Islet precursor cell (in vitro differentiated cells): ENCODE results near the gene RPL10A.

Experiments
- DNase-seq: peaks from one replicate; pipeline ENCODE4 v3.0.0-alpha.2; 2018

The RPL10A gene

GRCh38 chr6:35449287-35449881 is 18.8 kb upstream of the RPL10A start:
- peak; percentile 50 for DNase-seq

GRCh38 chr6:35451354-35452182 is 16.6 kb upstream of the RPL10A start:
- no peak for DNase-seq

- peak; percentile 99 for DNase-seq
Observed at GRCh38 chr6:35452183-35453090, 15.8 kb upstream of the RPL10A start, which contains the start of gene FANCE. Gene FANCE (plus strand): TSS chr6:35452338. CDS start chr6:35452546, 208 bp downstream.

DNA sequence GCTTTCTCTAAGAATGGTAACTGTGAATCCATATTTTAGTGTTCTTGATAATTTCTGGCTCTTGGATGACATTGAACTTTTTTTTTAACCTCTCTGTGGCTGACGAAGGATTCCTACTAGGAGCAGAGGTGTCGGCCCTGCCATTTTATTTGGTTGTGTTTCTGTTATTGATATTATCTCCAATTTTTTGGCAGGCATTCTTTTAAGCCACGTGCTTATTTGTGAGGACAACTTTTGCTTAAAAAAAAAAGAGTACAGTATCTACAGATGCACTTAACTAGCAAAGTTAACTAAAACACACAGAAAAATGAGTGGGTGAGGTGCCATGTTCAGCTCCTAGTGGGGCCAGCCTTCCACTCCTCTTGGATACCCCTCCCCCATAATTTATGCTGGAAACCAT is 15.0 kb upstream of the RPL10A start:
- DNase-seq = no peak

DNA sequence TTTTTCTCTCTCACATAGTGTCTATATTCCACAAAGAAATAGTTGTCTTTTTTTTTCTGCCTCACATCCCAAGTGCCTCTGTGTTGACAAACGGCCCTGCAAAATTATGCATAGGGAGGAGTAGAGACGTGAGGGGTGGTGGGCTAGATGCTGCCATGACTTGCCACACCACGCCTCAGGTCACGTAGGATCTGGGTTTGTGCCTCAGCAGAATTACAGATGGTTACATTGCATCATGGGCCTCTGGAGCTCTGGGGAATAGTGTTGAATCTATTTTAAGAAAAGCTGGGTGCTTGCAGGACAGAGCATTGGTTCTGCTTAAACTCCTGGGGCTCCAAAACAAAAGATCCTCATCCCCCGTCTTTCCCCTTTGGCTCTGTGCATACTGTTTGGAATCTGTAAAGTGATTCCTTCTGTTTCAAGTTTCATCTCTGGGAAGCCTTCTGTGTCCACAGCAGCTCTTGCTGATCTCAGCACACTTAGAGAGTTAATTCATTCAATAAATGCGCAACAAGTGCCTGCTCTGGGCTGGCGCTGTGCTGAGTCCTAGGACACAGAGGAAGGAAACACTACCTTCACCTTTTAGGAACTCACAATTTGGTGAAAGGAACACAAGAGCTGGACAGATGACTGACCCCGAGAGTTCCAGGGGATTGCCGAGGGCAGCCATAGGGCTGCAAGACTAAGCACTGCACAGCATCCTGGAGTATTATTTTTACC is 13.7 kb upstream of the RPL10A start:
- no peak for DNase-seq

DNA sequence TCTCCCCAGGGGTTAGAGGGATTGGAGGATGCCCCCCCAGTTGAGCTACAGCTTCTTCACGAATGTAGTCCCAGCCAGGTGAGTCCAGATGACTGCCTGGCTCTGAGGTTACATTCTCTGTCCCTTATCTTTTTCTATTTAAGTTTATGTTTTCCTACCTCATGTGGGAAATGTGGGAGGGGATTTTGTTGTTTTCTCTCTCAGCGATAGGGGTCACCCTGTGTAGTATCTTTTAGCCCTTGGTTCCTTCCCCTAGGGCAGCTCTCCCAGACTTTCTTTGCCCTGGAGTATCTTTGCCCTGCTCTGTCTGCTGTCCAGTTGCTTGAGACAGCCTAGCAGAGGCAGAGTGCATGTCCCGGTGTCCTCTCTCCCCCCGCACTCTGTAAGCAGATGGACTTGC is 10.3 kb upstream of the RPL10A start:
- DNase-seq = no peak

DNA sequence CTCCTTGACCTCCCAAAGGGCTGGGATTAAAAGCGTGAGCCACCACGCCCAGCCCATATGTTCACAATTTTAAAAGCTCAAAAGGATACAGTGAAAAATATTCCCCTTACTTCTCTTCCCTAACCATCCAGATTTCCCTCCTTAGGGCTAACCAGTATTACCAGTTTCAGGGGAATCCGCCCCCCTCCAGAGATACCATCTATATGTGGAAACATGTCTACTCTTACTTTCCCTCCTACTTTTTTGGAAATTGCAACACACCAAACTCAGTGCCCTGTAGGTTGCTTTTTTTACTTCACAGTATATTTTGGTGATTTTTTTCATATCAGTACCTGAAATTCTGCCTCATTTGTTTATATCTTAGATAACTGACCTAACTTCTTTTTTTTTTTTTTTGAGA is 6.9 kb upstream of the RPL10A start:
- DNase-seq = no peak

DNA sequence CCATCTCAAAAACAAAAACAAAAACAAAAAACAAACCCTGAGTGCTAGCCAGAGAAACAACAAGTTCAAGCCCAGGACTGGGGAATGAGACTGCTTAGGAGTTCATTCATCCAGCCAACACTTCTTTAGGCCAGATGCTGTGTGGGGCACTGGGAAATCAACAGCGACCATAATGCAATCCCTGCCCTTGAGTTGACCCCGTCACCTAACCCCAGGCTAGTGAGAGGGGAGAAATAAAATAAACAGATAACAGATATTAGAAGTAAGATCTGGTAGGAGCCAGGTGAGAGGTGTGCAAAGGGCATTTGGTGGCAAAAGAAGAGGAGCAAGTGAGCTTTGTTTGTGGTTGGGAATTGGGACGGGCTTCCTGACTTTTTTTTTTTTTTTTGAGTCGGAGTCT is 4.9 kb upstream of the RPL10A start:
- DNase-seq = no peak

GRCh38 chr6:35465646-35466045 is 2.6 kb upstream of the RPL10A start:
- DNase-seq = no peak

DNA sequence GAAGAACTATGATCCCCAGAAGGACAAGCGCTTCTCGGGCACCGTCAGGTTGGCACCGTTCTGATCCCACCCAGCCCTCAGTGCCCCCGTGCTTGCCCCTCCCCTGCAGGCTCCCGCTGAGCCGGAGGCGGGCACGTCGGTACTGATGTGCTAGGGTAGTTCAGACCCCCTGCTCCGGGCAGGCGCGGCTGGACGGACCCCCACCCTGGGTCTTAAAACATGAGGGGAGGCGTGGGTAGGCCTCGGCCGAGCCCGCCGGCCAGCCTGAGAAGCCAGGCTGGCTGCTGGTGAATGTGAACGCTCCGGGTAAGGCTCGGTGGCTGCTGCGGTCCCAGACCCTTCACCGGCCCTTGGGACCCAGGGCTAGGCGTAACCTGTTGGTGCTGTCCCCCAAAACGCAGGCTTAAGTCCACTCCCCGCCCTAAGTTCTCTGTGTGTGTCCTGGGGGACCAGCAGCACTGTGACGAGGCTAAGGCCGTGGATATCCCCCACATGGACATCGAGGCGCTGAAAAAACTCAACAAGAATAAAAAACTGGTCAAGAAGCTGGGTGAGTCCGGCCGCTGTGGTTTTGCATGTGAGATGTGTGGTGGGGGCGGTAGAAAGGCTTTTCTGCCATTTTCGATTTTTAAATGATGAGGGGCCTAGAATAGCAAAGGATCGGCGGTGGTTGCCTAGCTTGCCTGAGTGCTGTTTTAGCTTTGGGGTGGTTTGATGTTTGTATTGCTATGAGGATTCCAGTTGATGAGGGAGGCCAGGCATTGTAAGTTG is 964 bp downstream of the RPL10A start:
- no peak for DNase-seq

DNA sequence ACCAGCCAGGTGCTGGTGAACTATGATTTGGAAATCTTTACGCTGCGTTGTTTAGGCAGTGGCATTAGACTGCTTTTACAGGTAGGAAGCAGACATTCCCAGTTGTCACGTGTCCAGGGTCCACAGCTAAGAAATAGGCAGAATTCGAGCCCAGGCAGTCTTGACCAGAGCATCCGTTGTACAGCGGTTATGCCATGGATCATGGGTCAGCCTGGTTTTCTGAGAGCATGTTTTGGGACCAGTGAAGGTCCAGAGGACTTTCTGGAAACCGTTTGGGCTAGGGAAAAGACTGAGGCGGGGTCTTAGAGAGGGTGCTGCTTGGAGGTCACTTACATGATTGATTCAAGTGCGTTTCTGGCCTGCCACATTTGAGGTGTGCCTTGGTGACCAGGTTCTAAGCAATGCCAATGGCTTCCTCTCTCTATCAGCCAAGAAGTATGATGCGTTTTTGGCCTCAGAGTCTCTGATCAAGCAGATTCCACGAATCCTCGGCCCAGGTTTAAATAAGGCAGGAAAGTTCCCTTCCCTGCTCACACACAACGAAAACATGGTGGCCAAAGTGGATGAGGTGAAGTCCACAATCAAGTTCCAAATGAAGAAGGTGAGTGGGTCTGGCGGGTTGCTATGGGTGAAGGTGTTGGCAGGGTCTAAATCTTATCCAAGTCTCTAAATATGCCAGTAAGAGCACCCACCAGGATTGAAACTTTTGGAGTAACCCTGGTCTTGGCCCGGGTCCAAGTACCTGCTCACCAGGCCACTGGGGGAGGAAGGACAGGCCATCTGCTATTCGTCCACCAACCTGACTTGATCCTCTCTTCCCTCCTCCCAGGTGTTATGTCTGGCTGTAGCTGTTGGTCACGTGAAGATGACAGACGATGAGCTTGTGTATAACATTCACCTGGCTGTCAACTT is 1.8 kb downstream of the RPL10A start:
- peak; percentile 52 for DNase-seq

GRCh38 chr6:35470663-35471120 is 2.5 kb downstream of the RPL10A start:
- no peak for DNase-seq

- DNase-seq = peak; percentile 51
Observed at GRCh38 chr6:35471836-35472345, 3.7 kb downstream of the RPL10A start.

GRCh38 chr6:35473075-35473849 is 5.1 kb downstream of the RPL10A start:
- DNase-seq = no peak

GRCh38 chr6:35473850-35474130 is 5.6 kb downstream of the RPL10A start:
- peak; percentile 52 for DNase-seq

GRCh38 chr6:35474131-35474941 is 6.1 kb downstream of the RPL10A start:
- no peak for DNase-seq

- DNase-seq = no peak
Observed at GRCh38 chr6:35474942-35475570, 6.9 kb downstream of the RPL10A start.

DNA sequence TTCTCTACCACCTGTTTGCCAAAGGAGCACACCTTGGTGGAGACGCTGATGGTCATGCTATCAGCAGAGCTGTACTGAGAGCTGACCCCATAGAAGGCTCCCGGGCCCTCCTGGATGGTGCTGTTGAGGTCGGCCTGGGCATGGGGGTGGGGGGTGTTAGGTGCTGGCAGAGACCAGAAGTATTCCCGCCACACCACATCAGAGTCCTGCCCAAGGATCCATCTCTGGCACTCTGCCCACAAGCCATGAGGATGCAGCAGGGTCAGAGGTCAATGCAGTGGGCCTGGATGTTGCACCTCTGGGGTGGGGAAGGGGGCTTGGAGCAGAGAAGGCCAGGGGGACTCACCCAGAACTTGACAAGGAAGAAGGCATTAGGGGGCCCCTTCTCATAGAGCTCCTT is 7.4 kb downstream of the RPL10A start:
- DNase-seq = no peak

GRCh38 chr6:35476004-35476403 is 7.8 kb downstream of the RPL10A start:
- DNase-seq = no peak
